Activated CD4-positive, alpha-beta T cell treated with anti-CD3 and anti-CD28 coated beads, Interleukin-2, amount 10 ng/mL, durations not matched to agents 24 days and 14 days (primary cell): ENCODE data around the gene FABP1. TPM values are rescaled to one million over a fixed set of nuclear protein-coding genes. Genes with fewer than 3 reads are reported as not detected.

Experiments used
- DNase-seq: peaks from one replicate; pipeline ENCODE4 v3.0.0; 2022
- H3K27ac Mint-ChIP-seq: one replicate; pipeline ENCODE4 v1.8.0; 2022; ENCODE audit warnings: mild to moderate bottlenecking, mixed read lengths
- H3K27me3 Mint-ChIP-seq: one replicate; pipeline ENCODE4 v1.8.0; 2022; ENCODE audit warnings: mixed read lengths
- H3K36me3 Mint-ChIP-seq: one replicate; pipeline ENCODE4 v1.8.0; 2022; ENCODE audit warnings: low read depth, mild to moderate bottlenecking, mixed read lengths
- H3K4me1 Mint-ChIP-seq: one replicate; pipeline ENCODE4 v1.8.0; 2021; ENCODE audit warnings: mixed read lengths
- H3K4me3 Mint-ChIP-seq: one replicate; pipeline ENCODE4 v1.8.0; 2022; ENCODE audit warnings: mild to moderate bottlenecking, moderate library complexity, mixed read lengths
- H3K9me3 Mint-ChIP-seq: one replicate; pipeline ENCODE4 v1.8.0; 2021; ENCODE audit warnings: mixed read lengths
- intact Hi-C: fragments of 100-400 bp; cut with micrococcal nuclease; formaldehyde crosslinking; loops from one replicate; pipeline ENCODE4 v1.15.1; 2023
- total RNA-seq: library from RNA; stranded (reverse); gene quantifications from 2 replicates; pipeline ENCODE4 v1.2.3, GENCODE V29; 2022

Gene FABP1
- total RNA-seq, 1 donor from 2014 or later: not detected

DNA sequence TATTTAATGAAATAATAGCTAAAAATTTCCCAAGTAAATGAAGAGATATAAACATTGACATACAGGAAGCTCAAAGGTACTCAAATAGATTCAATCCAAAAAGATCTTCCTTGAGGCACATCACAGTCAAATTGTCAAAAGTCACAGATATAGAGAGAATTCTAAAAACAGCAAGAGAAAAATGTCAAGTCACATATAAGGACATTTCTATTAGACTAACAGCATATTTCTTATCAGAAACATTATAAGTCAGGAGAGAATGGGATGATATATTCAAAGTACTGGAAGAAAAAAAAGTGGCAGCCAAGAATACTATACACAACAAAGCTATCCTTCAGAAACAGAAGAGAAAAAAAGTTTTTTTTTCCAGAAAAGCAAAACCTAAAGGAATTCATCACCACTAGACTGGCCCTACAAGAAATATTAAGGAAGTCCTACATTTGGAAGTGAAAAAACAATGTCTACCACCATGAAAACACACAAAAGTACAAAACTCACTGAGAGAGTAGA lies 21.1 kb upstream of the FABP1 start:
- Mint-ChIP-seq H3K27me3 (peaks cover 15% of the 10 kb centered on the region), H3K36me3 (no peaks in the 10 kb centered on the region), H3K27ac (no peak overlapping the region), H3K9me3 (peaks cover 23% of the 10 kb centered on the region), H3K4me1 (no peaks in the 10 kb centered on the region), H3K4me3 (no peak overlapping the region)
- intact Hi-C loops: no loop called here
- DNase-seq: no peak

DNA sequence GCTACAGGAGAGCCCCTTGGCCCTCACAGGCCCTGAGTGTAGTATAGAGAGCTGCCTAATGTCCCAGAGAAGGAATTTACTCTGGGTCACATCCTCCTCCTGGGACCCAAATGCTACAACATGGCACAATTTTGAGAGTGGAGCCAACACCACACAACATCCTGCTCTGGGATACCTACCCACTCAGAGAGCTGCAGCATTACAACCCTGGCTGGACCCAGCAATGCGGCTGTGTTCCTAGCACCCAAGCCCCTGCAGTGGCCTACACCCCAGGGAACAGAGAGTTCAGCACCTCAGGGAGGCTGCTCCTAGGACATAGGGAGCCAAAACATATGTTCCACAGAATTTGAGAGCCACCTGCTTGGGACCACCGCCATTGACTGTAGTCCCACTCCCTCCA lies 19.3 kb upstream of the FABP1 start:
- no peaks in the 10 kb centered on the region for H3K36me3 Mint-ChIP-seq
- H3K4me3 Mint-ChIP-seq: no peak overlapping the region
- peaks cover 14% of the 10 kb centered on the region for H3K27me3 Mint-ChIP-seq

DNA sequence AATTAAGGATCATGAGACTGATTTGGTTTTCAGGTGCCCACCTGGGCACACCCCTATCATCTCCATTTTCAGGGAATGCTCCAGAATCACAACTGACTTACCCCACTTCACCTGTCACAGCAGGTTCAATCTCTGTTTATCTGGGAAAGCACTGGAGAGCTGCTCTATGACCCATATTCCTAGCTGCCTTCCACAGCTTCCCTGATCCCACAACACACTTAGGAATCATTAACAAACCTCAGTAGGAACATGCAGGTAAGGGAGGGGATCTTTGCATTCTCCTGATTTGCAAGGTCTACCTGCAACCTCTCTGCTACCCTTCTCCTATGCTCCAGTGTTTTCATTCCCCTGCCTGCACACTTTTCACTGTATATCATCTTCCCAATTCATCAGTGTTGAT lies 18.7 kb upstream of the FABP1 start:
- intact Hi-C loops: no loop called here
- H3K27me3 Mint-ChIP-seq: peaks cover 19% of the 10 kb centered on the region
- H3K9me3 Mint-ChIP-seq: peaks cover 18% of the 10 kb centered on the region
- DNase-seq: no peak
- H3K27ac Mint-ChIP-seq: no peak overlapping the region
- no peaks in the 10 kb centered on the region for H3K4me1 Mint-ChIP-seq
- no peak overlapping the region for H3K4me3 Mint-ChIP-seq
- H3K36me3 Mint-ChIP-seq: no peaks in the 10 kb centered on the region

More for the DNA sequence above, 19.3 kb upstream of the FABP1 start:
- Mint-ChIP-seq H3K27ac (no peak overlapping the region), H3K4me1 (no peaks in the 10 kb centered on the region), H3K9me3 (peaks cover 23% of the 10 kb centered on the region)
- intact Hi-C loops: no loop called here
- DNase-seq: no peak

DNA sequence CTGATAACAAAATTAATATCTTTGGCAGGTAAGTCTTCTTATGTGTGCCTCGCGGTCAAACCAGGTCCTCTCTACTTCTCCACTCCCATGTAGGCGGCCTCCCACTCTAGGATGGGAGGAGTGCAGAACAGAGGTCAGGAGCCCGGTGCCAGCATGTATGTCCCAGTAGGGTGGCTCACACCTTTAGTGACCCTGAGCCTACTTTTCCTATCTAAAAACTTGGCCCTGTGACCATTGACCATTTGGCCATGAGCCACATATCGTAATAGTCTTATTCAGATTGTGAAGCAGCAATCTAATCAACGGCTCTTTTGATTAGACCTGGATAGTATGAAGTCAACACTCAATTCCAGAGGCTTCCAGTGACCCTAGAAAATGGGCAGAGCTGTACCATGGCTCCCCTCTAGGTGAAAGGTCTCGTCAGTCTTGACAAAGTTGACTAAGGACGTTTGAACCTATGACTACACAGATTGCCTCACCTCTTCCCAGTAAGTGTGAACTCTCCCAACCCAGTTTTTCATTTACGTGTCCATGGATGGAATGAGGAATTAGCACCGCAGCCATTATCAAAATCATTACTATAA lies 17.1 kb upstream of the FABP1 start:
- peaks cover 19% of the 10 kb centered on the region for H3K27me3 Mint-ChIP-seq
- no peak overlapping the region for H3K4me3 Mint-ChIP-seq
- no peaks in the 10 kb centered on the region for H3K4me1 Mint-ChIP-seq
- peaks cover 18% of the 10 kb centered on the region for H3K9me3 Mint-ChIP-seq
- H3K36me3 Mint-ChIP-seq: no peaks in the 10 kb centered on the region
- intact Hi-C loops: no loop called here
- no peak overlapping the region for H3K27ac Mint-ChIP-seq
- DNase-seq: no peak

DNA sequence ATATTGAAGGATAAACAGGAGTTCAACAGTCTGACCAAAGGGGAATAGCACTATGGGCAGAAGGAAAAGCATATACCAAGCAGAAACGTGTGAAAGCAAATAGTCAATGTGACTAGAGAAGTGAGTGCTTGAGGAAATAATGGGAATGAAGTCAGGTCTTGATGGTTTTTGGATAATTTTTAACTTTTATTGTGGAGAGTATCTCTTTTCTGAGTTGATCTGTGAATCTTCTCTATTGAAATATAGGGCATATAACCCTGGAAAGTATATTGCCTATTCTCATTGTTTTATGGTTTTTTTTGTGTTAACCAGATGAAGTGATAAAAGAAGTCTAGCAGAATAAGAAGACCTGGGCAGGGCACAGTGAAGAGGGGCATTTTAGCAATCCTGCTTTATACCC lies 16.4 kb upstream of the FABP1 start:
- Mint-ChIP-seq H3K9me3 (peaks cover 16% of the 10 kb centered on the region), H3K4me1 (no peaks in the 10 kb centered on the region), H3K4me3 (no peak overlapping the region), H3K27me3 (peaks cover 19% of the 10 kb centered on the region), H3K36me3 (no peaks in the 10 kb centered on the region), H3K27ac (no peak overlapping the region)
- no peak for DNase-seq
- intact Hi-C loops: no loop called here

DNA sequence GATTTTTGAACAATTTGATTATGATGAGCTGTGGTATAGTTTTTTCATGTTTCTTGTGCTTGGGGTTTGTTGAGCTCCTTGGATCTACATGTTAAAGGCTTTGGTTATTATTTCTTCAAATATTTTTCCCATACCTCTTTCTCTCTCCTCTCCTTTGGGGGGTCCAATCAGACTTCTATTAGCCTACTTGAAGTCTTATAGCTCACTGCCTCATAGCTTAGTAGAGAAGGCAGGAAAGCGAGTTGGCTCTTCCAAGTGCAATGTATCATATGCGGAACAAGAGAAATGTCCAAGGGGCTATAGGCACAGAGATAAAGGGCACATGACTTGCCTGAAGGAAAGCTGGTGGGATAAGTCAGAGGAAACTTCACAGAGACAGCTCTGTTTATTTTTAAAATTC lies 14.1 kb upstream of the FABP1 start:
- no peak overlapping the region for H3K4me3 Mint-ChIP-seq

DNA sequence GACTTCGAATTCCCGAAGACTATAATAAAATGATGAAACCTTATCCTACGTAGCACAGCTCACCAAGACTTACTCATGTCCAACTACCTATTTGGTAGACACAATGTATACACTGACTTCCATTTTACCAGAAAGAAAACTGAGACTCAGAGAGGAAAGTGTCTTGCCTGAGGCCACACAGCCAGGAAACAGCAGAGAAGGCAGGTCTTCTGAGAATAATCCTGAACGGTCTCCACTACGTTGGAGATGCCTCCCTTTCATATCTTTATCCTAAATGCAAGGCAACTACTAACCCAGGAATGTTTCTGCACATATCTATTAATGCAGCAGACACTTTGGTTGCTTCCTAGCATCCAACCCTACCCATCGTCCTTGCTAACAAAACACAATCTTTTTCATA lies 11.9 kb upstream of the FABP1 start:
- Mint-ChIP-seq H3K9me3 (peaks cover 3% of the 10 kb centered on the region), H3K27me3 (peaks cover 18% of the 10 kb centered on the region), H3K27ac (no peak overlapping the region), H3K36me3 (no peaks in the 10 kb centered on the region), H3K4me1 (no peaks in the 10 kb centered on the region), H3K4me3 (no peak overlapping the region)
- no peak for DNase-seq
- intact Hi-C loops: no loop called here

More for the DNA sequence above, 14.1 kb upstream of the FABP1 start:
- Mint-ChIP-seq H3K27ac (no peak overlapping the region), H3K27me3 (peaks cover 16% of the 10 kb centered on the region), H3K36me3 (no peaks in the 10 kb centered on the region), H3K9me3 (peaks cover 3% of the 10 kb centered on the region), H3K4me1 (no peaks in the 10 kb centered on the region)
- no peak for DNase-seq
- intact Hi-C loops: no loop called here

DNA sequence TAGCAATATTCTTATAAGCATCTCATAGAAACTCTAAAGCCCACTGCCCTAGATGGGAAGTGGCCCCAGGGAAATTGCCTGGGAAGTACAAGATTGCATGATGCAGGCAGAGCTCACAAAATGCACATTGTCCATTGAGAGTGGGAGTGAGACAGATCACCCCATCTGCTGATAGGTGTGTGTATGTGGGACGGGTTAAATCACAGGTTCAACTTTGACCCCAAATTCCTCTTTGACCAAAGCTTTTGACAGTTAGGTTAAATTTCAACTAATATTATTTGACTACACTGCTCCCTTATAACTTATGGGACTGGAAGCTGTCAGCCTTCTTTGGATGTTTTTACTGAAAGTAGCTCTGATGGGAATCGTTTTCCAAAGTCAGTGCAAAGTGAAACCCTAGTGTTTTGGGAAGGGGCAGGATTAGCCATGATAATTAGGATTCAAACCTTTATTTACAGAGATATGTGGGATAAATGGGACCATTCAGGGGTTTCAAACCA lies 11.4 kb upstream of the FABP1 start:
- peaks cover 3% of the 10 kb centered on the region for H3K9me3 Mint-ChIP-seq
- H3K36me3 Mint-ChIP-seq: no peaks in the 10 kb centered on the region
- no peaks in the 10 kb centered on the region for H3K4me1 Mint-ChIP-seq
- no peak overlapping the region for H3K4me3 Mint-ChIP-seq
- intact Hi-C loops: no loop called here
- no peak for DNase-seq
- H3K27me3 Mint-ChIP-seq: peaks cover 17% of the 10 kb centered on the region
- no peak overlapping the region for H3K27ac Mint-ChIP-seq

DNA sequence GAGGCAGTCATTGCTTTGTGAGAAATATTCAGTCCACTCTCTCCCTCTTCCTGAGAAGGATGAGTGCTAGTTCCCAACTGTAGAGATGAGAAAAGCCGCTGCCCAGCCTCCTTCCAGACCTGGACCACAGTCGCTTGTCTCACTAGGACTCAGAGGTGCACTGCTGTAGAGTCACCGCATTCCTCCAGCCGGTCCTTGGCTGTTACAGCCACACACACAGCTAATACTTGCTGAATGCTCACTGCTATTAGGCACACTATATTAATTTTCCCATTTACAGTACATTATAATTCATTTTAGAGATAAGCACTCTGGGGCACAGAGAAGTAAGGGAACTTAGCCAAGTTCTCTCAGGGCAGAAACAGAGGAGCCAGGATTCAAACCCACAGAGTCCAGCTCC lies 10.0 kb upstream of the FABP1 start:
- Mint-ChIP-seq H3K36me3 (no peaks in the 10 kb centered on the region), H3K4me1 (no peaks in the 10 kb centered on the region), H3K27ac (no peak overlapping the region), H3K4me3 (no peak overlapping the region), H3K27me3 (peaks cover 11% of the 10 kb centered on the region), H3K9me3 (no peaks in the 10 kb centered on the region)
- intact Hi-C loops: no loop called here
- no peak for DNase-seq

DNA sequence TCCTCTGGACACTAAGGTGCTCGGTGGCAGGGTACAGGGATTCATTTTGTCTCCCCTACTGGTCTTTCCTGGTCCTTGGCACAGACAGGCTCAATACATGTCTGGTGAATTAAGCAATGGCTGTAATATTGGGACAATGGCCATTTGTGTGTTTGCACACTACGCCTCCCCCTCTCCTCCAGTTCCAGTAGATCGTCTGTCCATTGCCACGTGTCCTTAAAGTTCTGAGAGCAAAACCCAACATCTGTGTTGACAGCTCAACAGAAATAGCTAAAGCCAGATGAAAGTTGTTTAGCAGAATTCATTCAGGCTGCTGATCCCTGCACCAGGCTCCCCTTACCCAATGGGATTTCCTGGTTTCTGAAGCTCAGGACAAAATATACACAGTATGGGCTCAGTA lies 9.0 kb upstream of the FABP1 start:
- Mint-ChIP-seq H3K27me3 (peaks cover 9% of the 10 kb centered on the region), H3K27ac (no peak overlapping the region), H3K4me3 (no peak overlapping the region), H3K4me1 (no peaks in the 10 kb centered on the region), H3K36me3 (no peaks in the 10 kb centered on the region), H3K9me3 (no peaks in the 10 kb centered on the region)
- no peak for DNase-seq
- intact Hi-C loops: no loop called here

DNA sequence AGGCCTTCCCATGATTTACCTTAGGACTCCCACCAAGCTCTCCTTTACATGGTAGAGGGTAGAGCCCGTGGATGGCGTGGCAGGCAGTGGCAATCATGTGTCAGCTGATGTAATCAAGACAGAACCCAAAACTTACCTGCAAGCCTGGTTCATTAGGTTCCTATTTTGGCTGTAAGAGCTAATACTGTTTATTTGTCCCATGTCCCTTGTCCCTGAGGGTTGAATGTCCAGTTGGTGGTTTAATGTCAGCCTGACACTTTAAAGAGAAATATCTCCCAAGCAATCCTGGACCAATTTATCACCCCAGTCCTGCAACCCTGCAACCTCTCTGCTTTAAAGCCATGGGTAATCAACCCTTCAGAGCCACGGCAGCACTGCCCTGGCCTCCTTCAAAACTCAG lies 6.0 kb upstream of the FABP1 start:
- H3K4me3 Mint-ChIP-seq: no peak overlapping the region
- no peaks in the 10 kb centered on the region for H3K9me3 Mint-ChIP-seq
- H3K27me3 Mint-ChIP-seq: peaks cover 6% of the 10 kb centered on the region
- intact Hi-C loops: no loop called here
- H3K36me3 Mint-ChIP-seq: no peaks in the 10 kb centered on the region
- H3K27ac Mint-ChIP-seq: no peak overlapping the region
- no peak for DNase-seq
- H3K4me1 Mint-ChIP-seq: no peaks in the 10 kb centered on the region

DNA sequence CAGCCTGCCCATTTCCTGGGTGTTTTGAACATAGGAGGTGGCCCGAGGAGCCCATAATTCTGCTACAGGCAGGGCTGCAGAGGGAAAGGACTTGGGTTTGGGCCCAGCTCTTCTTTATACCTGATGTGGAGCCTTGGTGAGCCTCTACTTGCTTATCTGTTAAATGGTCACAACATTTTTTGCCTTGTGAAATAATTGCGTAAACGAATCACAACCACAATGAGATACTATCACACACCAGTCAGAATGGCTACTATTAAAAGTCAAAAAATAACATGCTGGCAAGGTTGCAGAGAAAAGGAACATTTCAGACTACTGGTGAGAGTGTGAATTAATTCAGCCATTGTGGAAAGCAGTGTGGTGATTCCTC lies 4.1 kb upstream of the FABP1 start:
- Mint-ChIP-seq H3K4me3 (no peak overlapping the region), H3K9me3 (no peaks in the 10 kb centered on the region), H3K27me3 (peaks cover 5% of the 10 kb centered on the region), H3K27ac (no peak overlapping the region), H3K4me1 (no peaks in the 10 kb centered on the region), H3K36me3 (no peaks in the 10 kb centered on the region)
- DNase-seq: no peak
- intact Hi-C loops: no loop called here

DNA sequence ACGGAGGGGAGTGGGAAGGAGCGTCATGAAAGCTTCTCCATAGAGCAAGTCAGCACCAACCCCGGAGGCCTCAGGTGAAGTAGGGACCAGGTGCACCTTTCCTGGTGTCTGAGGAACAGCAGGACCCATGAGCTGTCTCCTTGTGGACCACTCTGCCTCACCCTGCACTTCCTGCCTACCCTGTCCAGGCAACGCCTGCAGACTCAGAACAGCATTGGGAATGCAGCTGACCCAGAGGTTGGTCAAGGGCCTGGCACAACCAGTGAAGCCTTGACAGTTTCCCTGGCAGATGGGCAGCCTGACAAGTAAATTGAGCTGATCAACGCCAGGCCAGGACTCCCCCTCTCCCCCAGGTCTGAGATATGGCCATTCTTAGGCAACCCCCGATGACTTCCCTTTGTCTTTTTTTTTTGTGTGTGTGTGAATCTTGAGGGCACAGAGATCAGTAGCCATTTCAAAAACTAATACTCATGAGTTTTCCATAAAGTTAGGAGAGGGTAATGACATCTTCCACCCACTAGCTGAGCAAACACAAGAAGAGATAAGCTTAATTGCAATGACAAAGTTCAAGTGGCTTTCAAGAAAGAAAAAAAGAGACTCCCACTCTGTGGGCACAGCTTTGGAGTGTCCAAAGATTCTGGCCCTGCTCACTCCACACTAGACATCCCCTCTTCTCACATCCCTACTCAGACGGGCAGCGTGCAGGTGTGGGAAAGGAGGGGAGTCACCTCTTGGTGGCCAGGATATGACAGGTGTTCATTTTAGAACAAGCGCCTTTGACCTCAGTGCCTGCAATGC lies 3.5 kb upstream of the FABP1 start:
- Mint-ChIP-seq H3K27ac (no peak overlapping the region), H3K36me3 (no peaks in the 10 kb centered on the region), H3K27me3 (peaks cover 5% of the 10 kb centered on the region), H3K4me3 (no peak overlapping the region), H3K9me3 (no peaks in the 10 kb centered on the region), H3K4me1 (no peaks in the 10 kb centered on the region)
- intact Hi-C loops: no loop called here
- no peak for DNase-seq

DNA sequence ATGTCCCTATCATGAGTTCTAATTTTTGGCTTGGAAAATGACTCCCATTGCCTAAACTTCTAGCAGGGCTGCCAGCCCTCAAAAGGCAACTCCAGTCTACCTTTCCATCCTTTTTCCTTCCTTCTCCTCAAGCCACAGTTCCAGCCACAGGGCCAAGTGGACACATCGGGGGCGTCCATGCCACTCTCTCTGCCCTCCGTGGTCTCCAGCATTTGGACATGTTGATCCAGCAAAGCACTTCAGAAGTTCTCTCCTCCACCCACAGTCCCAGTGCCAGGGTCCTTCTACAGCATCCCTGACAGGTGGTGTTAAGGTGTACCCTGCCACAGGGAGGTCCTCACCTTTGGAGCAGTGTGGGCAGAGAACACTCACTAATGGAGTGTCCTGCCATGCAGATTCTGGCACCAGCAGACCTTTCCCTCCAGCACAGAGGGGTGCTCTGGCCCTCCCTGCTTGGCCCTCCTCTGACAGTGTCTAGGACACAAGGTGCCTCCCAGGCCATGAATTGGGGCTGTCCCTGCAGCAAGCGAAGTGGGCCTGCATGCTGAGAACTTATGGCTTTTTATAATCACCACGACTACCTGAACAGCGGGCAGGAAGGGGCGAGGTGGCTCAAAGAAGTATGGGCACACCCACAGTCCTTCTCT lies 1.6 kb upstream of the FABP1 start:
- no peak overlapping the region for H3K27ac Mint-ChIP-seq
- DNase-seq: no peak
- intact Hi-C loops: no loop called here
- peaks cover 11% of the 10 kb centered on the region for H3K27me3 Mint-ChIP-seq
- no peaks in the 10 kb centered on the region for H3K9me3 Mint-ChIP-seq
- H3K4me3 Mint-ChIP-seq: no peak overlapping the region
- no peaks in the 10 kb centered on the region for H3K4me1 Mint-ChIP-seq
- no peaks in the 10 kb centered on the region for H3K36me3 Mint-ChIP-seq
